Measurements from ENCODE around the gene NPR1. TPM values are rescaled to one million over a fixed set of nuclear protein-coding genes. Genes with fewer than 3 reads are reported as not detected.

Gene NPR1
- total and polyA plus RNA-seq, 2 experiments from 2014 or later: 3.7 to 9.0 TPM

- TF ChIP-seq REST (IDR thresholded peaks at IDR 0.05; ENCODE audit: unreplicated experiment) (no peak), EZH2phosphoT487 (IDR thresholded peaks at IDR 0.05; ENCODE audit: unreplicated experiment) (no peak), ZNF114 (CRISPR knock-in tag; IDR thresholded peaks at IDR 0.05) (no peak), EZH2 (IDR thresholded peaks at IDR 0.05; ENCODE audit: low read depth, unreplicated experiment) (no peak), NANOG (IDR thresholded peaks at IDR 0.05; ENCODE audit: borderline replicate concordance) (no peak), ZNF331 (CRISPR knock-in tag; IDR thresholded peaks at IDR 0.05; ENCODE audit: low read depth) (no peak), ETS1 (IDR thresholded peaks at IDR 0.05) (no peak), JUNB (IDR thresholded peaks at IDR 0.05; ENCODE audit: unreplicated experiment) (no peak), STAT1 (IDR thresholded peaks at IDR 0.05; ENCODE audit: unreplicated experiment) (no peak), CREB1 (CRISPR knock-in tag; IDR thresholded peaks at IDR 0.05; ENCODE audit: low read depth) (no peak), POLR2AphosphoS5 (IDR thresholded peaks at IDR 0.05; ENCODE audit: low read depth) (no peak)
- TF ChIP-seq, protein P1, sequence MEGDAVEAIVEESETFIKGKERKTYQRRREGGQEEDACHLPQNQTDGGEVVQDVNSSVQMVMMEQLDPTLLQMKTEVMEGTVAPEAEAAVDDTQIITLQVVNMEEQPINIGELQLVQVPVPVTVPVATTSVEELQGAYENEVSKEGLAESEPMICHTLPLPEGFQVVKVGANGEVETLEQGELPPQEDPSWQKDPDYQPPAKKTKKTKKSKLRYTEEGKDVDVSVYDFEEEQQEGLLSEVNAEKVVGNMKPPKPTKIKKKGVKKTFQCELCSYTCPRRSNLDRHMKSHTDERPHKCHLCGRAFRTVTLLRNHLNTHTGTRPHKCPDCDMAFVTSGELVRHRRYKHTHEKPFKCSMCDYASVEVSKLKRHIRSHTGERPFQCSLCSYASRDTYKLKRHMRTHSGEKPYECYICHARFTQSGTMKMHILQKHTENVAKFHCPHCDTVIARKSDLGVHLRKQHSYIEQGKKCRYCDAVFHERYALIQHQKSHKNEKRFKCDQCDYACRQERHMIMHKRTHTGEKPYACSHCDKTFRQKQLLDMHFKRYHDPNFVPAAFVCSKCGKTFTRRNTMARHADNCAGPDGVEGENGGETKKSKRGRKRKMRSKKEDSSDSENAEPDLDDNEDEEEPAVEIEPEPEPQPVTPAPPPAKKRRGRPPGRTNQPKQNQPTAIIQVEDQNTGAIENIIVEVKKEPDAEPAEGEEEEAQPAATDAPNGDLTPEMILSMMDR (conservative IDR thresholded peaks at IDR 0.05; ENCODE audit: low read depth in 2 of 2): no peak
These were observed 34.7 kb upstream of the NPR1 start (continued) for GRCh38 chr1:153643816-153644215.

DNA sequence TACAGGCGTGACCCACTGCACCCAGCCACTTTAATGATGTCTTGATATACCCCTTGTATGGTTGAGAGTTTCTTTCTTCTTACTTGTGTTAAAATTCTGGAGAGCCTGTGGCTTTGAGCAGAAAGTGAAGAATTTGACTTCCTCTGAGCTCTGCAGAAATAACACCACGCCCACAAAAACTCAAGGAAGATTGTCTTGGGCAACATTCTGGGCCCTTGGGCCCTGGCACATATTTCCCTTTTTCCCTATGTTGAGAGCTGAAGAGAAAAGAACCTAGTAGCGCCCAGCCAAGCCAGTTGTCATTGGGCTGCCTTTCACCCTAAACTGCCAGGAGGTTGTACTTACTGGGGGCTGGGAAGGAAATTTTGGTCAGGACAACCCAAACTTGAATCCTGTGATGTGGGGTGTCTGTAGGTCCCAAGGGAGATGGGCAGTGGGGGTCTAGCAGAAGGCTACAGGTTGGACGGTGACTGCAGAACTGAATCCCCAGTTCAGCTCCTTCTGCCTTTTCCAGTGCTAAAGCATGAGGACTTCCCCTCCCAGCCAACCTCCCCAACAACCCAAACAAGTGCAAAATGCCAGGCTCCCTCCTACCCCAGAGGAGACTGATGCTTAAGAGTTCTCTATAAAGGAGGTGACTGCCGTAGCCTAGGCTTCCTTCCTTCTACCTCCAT is 31.7 kb upstream of the NPR1 start:
- H3K27ac Mint-ChIP-seq: peak overlapping the region; percentile 57; the same call in 1 of the 2 replicates
- ATAC-seq: no peak; the same call in 2 of the 3 replicates

More for the DNA sequence above, 31.7 kb upstream of the NPR1 start:
- Histone ChIP-seq H3K4me1 (ENCODE audit: insufficient read depth) (no peaks in the 10 kb centered on the region), H3K9me2 (ENCODE audit: insufficient read depth) (no peaks in the 10 kb centered on the region), H3K79me2 (replicated peaks; ENCODE audit: insufficient read depth) (peaks cover 7% of the 10 kb centered on the region; the same call in 1 of the 2 replicates), H3K27ac (ENCODE audit: low read depth) (peak overlapping the region; percentile 89), H4K20me1 (replicated peaks; ENCODE audit: insufficient read depth) (peaks cover 31% of the 10 kb centered on the region), H3K27me3 (ENCODE audit: insufficient read depth) (no peaks in the 10 kb centered on the region), H3K4me3 (no peak overlapping the region), H3K36me3 (ENCODE audit: insufficient read depth) (peaks cover 38% of the 10 kb centered on the region), H3F3A (replicated peaks; ENCODE audit: low read depth) (peaks cover 44% of the 10 kb centered on the region), H3K4me2 (no peak overlapping the region), H2AFZ (no peak overlapping the region)
- DNase-seq (ENCODE audit: low spot score): no peak
- H3K27me3 Mint-ChIP-seq (ENCODE audit: insufficient read depth, low read depth, poor library complexity): peaks cover 12% of the 10 kb centered on the region
- no peak overlapping the region for H3K4me3 Mint-ChIP-seq
- H3K9me3 Mint-ChIP-seq: no peaks in the 10 kb centered on the region
- H3K36me3 Mint-ChIP-seq (ENCODE audit: low read depth): peaks cover 49% of the 10 kb centered on the region
- H3K4me1 Mint-ChIP-seq: peaks cover 6% of the 10 kb centered on the region
- TF ChIP-seq STAT1 (IDR thresholded peaks at IDR 0.05; ENCODE audit: unreplicated experiment) (no peak), CREB1 (CRISPR knock-in tag; IDR thresholded peaks at IDR 0.05; ENCODE audit: low read depth) (no peak), ZNF114 (CRISPR knock-in tag; IDR thresholded peaks at IDR 0.05) (no peak), REST (IDR thresholded peaks at IDR 0.05; ENCODE audit: unreplicated experiment) (no peak), NANOG (IDR thresholded peaks at IDR 0.05; ENCODE audit: borderline replicate concordance) (no peak)
- TF ChIP-seq, protein P1 (conservative IDR thresholded peaks at IDR 0.05; ENCODE audit: low read depth in 2 of 2): no peak

All from GM23338 (cell line).